HG03066 (cell line): ENCODE measurements around the gene LIPA.
"Not testable (repeated sequence)": the region's sequence is repeated elsewhere in the genome, so short reads cannot be mapped to it uniquely, and the experiment has no call there.

ENCODE experiments used
- ATAC-seq: cut with Tn5 transposase; IDR thresholded peaks from one replicate; pipeline ENCODE4 v1.9.1; 2021; ENCODE audit warnings: low read depth; ENCODE audit not compliant: unreplicated experiment

LIPA gene

DNA sequence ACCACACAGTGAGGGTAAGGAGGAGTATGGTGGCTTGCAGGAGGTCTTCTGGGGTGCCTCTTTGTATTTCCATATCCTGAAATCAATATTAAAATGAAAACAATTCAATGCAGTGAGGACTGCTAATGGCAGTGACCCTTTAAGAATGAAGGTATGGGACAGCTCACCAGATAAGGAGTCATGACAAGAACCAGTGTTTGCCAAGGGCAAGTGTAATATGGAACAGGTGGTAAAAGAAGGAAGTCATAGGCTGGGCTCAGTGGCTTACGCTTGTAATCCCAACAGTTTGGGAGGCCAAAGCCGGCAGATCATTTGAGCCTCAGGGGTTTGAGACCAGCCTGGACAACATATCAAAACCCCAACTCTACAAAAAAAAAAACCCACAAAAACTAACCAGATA, 20.0 kb upstream of the LIPA start:
- no peak for ATAC-seq

- no peak for ATAC-seq
Observed at GRCh38 chr10:89270153-89270483, 18.5 kb upstream of the LIPA start.

- ATAC-seq, result no peak
Observed at GRCh38 chr10:89269433-89270152, 18.0 kb upstream of the LIPA start.

GRCh38 chr10:89266721-89267453, 15.3 kb upstream of the LIPA start:
- ATAC-seq, result no peak

DNA sequence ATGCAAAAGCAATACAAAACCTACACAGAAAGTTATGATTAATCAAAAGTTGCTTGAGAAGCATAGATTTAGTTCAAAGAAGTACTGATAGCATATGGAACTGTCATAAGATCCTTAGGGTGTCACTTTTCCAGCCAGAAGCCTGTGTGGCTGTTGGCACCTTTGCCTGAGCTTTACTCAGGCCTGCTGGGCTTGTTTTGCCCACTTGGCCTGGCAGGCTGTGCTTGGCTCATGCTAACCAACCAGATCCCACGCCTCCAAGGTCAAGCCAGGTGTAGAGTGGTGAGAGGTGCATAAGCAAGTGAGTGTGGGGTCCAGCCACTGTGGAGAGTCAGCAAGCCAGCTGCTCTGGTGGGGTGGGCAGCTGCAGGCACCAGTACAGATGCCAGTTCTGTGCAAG, 12.0 kb upstream of the LIPA start:
- ATAC-seq, result no peak

GRCh38 chr10:89263091-89263490, 11.5 kb upstream of the LIPA start:
- no peak for ATAC-seq

GRCh38 chr10:89262086-89263051, 10.8 kb upstream of the LIPA start:
- ATAC-seq, result no peak

GRCh38 chr10:89258881-89259280, 7.3 kb upstream of the LIPA start:
- no peak for ATAC-seq

- ATAC-seq, result no peak
Observed at GRCh38 chr10:89257581-89257980, 6.0 kb upstream of the LIPA start.

- ATAC-seq, result no peak
Observed at GRCh38 chr10:89256962-89257361, 5.4 kb upstream of the LIPA start.

DNA sequence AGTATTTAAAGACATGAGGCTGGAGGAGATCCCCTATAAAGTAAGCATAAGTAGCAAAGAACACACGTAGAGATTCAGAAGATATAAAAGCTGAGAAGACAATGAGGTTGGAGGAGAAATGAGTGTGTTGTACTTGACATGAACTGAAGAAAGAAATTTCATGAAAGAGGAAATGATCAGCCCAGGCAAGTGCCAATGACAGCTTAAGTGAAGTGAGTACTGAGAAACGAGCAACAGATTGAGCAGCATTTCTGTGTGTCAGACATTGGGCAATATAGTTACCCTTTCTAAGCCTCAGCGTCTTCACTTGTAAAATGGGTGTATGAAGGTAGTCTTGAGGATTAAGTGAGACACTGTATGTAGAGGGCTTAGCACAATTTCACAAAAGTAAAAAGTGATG, 4.8 kb upstream of the LIPA start:
- ATAC-seq, result no peak

GRCh38 chr10:89255793-89256192, 4.2 kb upstream of the LIPA start:
- no peak for ATAC-seq

DNA sequence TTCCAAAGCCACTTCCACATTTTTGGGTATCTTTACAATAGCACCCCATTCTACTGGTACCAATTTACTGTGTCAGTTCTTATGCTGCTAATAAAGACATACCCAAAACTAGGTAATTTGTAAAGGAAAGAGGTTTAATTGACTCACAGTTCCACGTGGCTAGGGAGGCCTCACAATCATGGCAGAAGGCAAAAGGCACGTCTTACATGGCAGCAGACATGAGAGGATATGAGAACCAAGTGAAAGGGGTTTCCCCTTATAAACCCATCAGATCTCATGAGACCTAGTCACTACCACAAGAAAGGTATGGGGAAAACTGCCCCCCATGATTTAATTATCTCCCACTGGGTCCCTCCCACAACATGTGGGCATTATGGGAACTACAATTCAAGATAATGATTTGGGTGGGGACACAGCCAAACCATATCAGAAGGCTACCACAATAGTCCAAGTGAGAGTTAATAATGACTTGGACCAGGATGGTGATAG, 3.6 kb upstream of the LIPA start:
- ATAC-seq, result not testable (repeated sequence)

DNA sequence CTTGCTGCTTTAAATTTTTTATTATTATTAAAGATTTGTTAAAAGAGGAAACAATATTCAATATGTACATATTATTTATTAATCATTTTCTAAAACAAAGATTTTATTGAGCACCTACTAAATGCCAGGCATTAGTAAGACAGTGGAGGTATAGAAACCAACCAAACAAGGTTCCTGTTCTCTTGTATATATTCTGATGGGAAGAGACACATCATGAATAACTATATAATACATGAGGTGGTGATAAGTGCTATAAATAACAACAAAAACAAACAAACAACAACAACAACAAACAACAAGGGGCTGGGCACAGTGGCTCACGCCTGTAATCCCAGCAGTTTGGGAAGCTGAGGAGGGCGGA, 630 bp upstream of the LIPA start:
- ATAC-seq, result no peak

- no peak for ATAC-seq
Observed at GRCh38 chr10:89250865-89251408, 638 bp downstream of the LIPA start.

DNA sequence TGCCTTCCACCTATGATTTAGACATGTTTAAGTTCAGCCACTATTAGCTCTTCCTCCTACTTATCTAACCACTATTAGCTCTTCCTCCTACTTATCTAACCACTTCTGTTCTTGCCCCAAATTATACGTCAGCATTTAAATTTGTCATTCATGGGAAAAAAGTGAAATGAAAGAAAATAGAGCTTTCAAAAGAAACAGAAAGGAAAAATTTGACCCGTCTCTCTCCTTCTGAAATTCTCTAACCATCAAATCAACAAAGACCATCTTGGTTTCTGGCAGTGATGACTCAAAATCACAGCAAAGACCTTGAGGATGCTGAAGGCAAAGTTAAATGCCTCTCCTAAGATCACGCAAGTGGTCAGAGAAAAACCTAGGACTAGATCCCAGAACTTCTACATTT, 2.6 kb downstream of the LIPA start:
- ATAC-seq, result no peak

DNA sequence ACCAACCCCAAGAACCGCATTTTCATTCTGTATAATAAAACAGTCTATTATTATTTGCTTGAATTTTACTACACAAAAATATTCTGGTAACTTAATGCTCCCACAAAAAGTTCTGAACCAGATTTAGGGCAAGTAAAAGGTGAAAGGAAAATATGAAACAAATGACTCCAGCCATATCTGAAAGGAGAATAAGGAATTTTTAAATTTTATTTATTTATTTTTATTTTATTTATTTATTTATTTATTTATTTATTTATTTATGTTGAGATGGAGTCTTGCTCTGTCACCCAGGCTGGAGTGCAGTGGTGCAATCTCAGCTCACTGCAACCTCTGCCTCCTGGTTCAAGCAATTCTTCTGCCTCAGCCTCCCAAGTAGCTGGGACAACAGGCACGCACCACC, 4.0 kb downstream of the LIPA start:
- ATAC-seq, result not testable (repeated sequence)

- ATAC-seq, result peak; percentile 37
Observed at GRCh38 chr10:89245802-89246201, 5.8 kb downstream of the LIPA start.

DNA sequence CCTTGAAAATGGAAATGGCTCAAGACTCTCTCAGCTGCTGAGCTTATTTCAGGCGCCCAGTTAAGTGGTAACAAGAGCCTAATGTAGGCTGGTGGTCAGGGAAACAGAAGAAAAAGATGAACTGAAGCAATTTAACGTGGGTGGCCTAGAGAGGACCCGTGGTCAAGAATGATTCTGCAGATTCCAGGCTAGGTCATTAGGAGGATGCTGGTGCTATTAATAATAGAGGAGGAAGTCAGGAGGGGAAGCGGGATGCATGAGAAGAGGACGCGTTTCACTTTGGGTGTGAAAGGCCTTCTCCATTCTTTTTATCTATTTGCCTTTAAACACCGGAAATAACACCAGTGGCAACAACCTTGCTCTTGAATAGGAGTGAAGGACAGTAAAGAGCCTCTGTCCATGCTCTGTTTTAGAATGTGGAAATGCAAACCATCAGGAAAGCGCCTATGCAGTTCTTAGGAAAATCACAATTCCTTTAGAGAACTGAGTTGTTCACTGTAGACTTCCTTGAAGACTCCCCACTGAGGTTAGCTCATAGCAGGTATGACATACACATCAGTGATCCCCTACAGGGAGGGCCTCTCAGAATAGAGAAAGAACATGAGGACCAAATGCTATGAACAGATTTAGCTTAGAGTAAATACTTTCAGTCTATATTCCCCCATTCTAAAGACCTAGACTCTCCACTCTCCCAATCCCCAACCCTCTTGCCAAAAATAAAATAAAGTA, 8.6 kb downstream of the LIPA start:
- peak; percentile 42 for ATAC-seq

DNA sequence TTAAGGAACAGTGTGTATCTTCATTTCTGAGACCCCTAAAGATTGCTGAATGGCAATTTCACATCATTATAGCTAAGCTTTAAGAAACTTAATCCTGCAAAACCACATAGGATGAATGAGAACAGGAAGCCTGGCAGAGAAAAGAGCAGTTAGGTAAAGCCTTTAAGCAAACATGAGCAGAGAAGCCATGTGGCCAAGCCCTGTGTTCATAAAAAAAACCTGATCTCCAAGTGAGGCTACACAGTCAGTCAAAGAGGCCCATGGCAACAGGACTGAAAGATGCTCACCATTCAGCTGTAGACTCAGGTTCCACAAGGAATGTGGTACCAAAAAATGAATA, 9.3 kb downstream of the LIPA start:
- ATAC-seq, result no peak
